BJ (cell line): Measurements from ENCODE around the gene SLC1A1. TPM values are rescaled to one million over a fixed set of nuclear protein-coding genes. Genes with fewer than 3 reads are reported as not detected.

Source experiments
- CTCF ChIA-PET: fragments of 350-600 bp; formaldehyde crosslinking; extraction: SDS; loops from one replicate; lab custom pipeline; 2021; ENCODE audit warnings: antibody characterized with exemption, inconsistent platforms; lab: Yijun Ruan, JAX
- POLR2A ChIA-PET: fragments of 300-600 bp; sonication (Branson Sonifier 250); formaldehyde crosslinking; extraction: SDS; loops from one replicate; lab custom pipeline; 2021; ENCODE audit warnings: antibody characterized with exemption; lab: Charles Lee
- DNase-seq: peaks from one replicate; pipeline ENCODE4 v3.0.0-alpha.2; 2011; ENCODE audit warnings: low read depth
- H3K27me3 ChIP-seq: 2 replicates; pipeline ENCODE4 v1.6.0; 2011; ENCODE audit warnings: low read length; ENCODE audit not compliant: control insufficient read depth, insufficient read depth
- H3K36me3 ChIP-seq: 2 replicates; pipeline ENCODE4 v1.5.1; 2011; ENCODE audit warnings: low read length; ENCODE audit not compliant: control insufficient read depth, insufficient read depth
- H3K4me3 ChIP-seq: 2 replicates; pipeline ENCODE4 v1.5.1; 2011; ENCODE audit warnings: low read depth, mild to moderate bottlenecking, control low read depth, low read length
- polyA plus RNA-seq: library from polyadenylated mRNA; depleted of rRNA; stranded (reverse); fragments of >200 nt; gene quantifications from 2 replicates; pipeline ENCODE4 v1.2.3, GENCODE V29; 2011; rRNA removed
- TF ChIP-seq, protein P1 (sequence below): IDR thresholded peaks from 2 replicates; pipeline ENCODE4 v1.5.1; 2011; ENCODE audit warnings: low read depth, mild to moderate bottlenecking, control low read depth, inconsistent platforms, low read length, moderate library complexity; ENCODE audit not compliant: insufficient read depth

Gene SLC1A1
- polyA plus RNA-seq, 1 experiment = 6.4 TPM

DNA sequence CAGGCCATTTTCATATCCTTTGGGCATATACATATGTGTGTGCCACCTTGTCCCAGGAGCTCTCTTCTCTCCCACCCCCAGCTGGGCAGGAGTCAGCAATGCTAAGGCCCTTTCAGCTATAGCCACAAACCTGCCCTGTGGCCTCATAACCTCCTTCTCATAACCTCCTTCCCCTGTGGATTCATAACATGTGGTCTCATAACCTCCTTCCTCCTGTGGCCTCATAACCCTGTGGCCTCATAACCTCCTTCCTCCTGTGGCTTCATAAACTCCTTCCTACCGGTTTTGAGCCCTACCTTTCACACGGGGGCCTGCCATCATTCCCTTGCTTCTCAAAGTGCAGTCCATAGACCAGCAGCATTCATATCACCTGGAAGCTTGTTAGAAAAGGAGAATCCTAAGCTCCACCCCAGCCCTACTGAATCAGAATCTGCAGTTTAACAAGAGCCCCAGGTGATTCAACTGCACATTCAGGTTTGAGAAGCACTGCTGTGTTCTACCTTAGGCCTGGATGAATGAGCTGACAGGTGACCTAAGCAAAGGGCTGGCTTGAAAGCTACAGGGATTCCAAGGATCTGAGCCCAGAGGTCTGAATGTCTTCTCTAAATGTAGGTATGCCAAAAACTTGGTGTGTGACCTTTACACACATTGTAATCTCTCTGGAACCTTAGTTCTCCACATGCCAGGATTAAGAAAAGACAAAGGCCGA, 129.9 kb downstream of the SLC1A1 start:
- POLR2A ChIA-PET = no interaction called here

DNA sequence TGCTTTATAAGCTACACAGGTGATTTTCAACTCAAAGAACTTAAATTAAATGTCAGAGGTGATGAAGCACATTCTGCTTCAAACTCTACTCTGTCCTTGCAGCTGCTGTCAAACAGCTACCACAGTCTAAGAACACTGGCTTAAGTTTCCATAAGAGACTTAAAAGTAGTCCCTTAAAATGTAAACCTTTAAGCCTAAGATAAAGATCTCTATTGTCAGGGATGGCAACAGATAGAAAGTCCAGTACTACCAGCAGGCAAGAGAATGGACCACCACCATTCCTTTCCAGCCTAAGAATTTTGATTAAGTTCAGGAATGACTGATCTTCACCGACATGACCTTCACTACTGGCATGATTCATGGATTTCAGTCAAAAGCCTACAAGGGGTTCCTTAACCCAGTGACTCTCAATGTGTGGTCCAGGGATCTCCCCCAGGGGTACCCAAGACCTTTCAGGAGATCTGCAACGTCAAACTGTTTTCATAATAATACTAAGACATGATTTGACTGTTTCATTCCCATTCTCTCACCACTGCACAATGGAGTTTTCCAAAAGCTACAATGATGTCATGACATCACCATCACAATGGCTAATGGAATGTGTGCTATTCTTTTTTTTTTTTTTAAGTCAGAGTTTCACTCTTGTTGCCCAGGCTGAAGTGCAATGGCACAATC, 130.8 kb downstream of the SLC1A1 start:
- Histone ChIP-seq H3K36me3 (no peaks in the 10 kb centered on the region), H3K27me3 (peaks cover 2% of the 10 kb centered on the region; the same call in 1 of the 2 replicates), H3K4me3 (no peak overlapping the region)
- TF ChIP-seq, protein P1, sequence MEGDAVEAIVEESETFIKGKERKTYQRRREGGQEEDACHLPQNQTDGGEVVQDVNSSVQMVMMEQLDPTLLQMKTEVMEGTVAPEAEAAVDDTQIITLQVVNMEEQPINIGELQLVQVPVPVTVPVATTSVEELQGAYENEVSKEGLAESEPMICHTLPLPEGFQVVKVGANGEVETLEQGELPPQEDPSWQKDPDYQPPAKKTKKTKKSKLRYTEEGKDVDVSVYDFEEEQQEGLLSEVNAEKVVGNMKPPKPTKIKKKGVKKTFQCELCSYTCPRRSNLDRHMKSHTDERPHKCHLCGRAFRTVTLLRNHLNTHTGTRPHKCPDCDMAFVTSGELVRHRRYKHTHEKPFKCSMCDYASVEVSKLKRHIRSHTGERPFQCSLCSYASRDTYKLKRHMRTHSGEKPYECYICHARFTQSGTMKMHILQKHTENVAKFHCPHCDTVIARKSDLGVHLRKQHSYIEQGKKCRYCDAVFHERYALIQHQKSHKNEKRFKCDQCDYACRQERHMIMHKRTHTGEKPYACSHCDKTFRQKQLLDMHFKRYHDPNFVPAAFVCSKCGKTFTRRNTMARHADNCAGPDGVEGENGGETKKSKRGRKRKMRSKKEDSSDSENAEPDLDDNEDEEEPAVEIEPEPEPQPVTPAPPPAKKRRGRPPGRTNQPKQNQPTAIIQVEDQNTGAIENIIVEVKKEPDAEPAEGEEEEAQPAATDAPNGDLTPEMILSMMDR = no peak
- POLR2A ChIA-PET = no interaction called here
- DNase-seq = no peak
- CTCF ChIA-PET = interaction anchor here (0.6 to 1.4 kb wide), 4 partner anchors 12 to 237 kb away, joined by 3 read pairs; no protein-coding TSS in a partner anchor

More for the DNA sequence above, 129.9 kb downstream of the SLC1A1 start:
- no peak for DNase-seq
- Histone ChIP-seq H3K4me3 (no peak overlapping the region), H3K27me3 (0 out of 2 replicates have a peak, but pooled peaks cover 1% of the 10 kb centered on the region), H3K36me3 (no peaks in the 10 kb centered on the region)
- TF ChIP-seq, protein P1 = no peak
- CTCF ChIA-PET = interaction anchor here (1.1 to 1.4 kb wide), 3 partner anchors 8 to 236 kb away, joined by 3 read pairs; no protein-coding TSS in a partner anchor

DNA sequence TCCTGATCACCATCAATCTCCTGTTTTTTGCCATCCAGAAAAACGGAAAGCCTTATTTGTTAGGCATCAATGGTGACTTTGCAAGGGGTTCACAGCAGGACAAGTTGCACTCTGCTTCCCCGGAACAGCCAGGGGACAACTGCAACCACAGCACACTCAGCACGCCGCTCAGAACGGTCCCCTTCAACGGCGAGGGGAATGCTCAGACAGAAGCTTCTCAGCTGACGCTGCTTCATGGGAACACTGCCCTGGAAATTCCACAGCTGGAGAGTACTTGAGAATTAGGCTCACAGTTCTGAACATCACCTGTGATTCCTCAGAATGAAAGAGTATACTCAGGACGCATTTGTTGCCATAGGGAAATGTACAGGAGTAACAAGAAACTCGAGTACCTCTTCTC, 131.7 kb downstream of the SLC1A1 start:
- no peak for DNase-seq
- TF ChIP-seq, protein P1 = no peak
- Histone ChIP-seq H3K27me3 (peaks cover 2% of the 10 kb centered on the region; the same call in 1 of the 2 replicates), H3K36me3 (no peaks in the 10 kb centered on the region), H3K4me3 (no peak overlapping the region)
- CTCF ChIA-PET = interaction anchor here (1.1 to 2.6 kb wide), 3 partner anchors 18 to 239 kb away, joined by 3 to 8 read pairs (median 3); no protein-coding TSS in a partner anchor
- POLR2A ChIA-PET = no interaction called here

DNA sequence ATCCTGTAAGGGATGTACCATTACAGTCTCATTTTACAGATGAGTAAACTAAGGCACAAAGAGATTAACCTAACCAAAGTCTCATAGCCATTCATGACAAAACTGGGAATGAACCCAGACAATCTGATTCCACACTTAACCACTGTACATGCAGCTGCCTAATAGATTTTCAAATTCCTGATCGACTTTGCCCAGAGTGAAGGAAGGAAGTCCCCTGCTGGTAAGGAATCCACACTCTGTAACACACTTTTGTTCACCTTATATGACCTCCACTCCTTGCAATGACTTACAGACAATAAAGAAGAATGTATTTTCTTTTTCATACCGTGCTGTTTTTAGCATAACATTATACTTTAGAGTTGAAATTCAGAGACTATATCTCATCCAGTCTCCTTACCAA, 140.6 kb downstream of the SLC1A1 start:
- DNase-seq = no peak
- ChIA-PET CTCF (interaction anchor here (1.3 kb wide), 1 partner anchor 9 kb away, joined by 7 read pairs; no protein-coding TSS in a partner anchor), POLR2A (no interaction called here)
- TF ChIP-seq, protein P1 = no peak
- Histone ChIP-seq H3K36me3 (no peaks in the 10 kb centered on the region), H3K4me3 (no peak overlapping the region), H3K27me3 (peaks cover 2% of the 10 kb centered on the region; the same call in 1 of the 2 replicates)

Other genes with a start within 250 kb of the SLC1A1 start
- gene GLIS3, start 190.4 kb upstream of the SLC1A1 start, polyA plus RNA-seq = 4.1 and 4.5 TPM in 2 replicates
- gene PLPP6, start 171.8 kb downstream of the SLC1A1 start, polyA plus RNA-seq = 6.5 and 7.0 TPM in 2 replicates
- 0.39 and 0.43 TPM in 2 replicates for gene SPATA6L, start 176.0 kb downstream of the SLC1A1 start, polyA plus RNA-seq
- 8.8 and 11.0 TPM in 2 replicates for gene CDC37L1, start 189.1 kb downstream of the SLC1A1 start, polyA plus RNA-seq